Transverse colon (tissue), 4 donors: ENCODE data around the gene TERC.

Experiments
- POLR2A ChIP-seq: fragments of 450-650 bp; IDR thresholded peaks from one replicate; pipeline ENCODE4 v1.6.1; 2016; ENCODE audit warnings: antibody characterized with exemption, mild to moderate bottlenecking, moderate library complexity
- POLR2AphosphoS5 ChIP-seq, 3 donors: sonication (generic); formaldehyde crosslinking; IDR thresholded peaks; one replicate each; pipeline ENCODE4 v1.6.1; 2016; ENCODE audit warnings: antibody characterized with exemption in 3 of 3
- TF ChIP-seq, protein P1 (sequence below), 5 experiments: fragments of 200-600 bp in 3 of 5; fragments of 450-650 bp in 2 of 5; sonication (generic) in 3 of 5; IDR thresholded peaks; 1 replicate in 2 of 5; 2 replicates in 3 of 5; pipeline ENCODE4 v1.5.1; 2016 to 2017; ENCODE audit warnings: antibody characterized with exemption in 5 of 5, inconsistent platforms in 3 of 5, mild to moderate bottlenecking in 2 of 5, moderate library complexity in 1 of 5

DNA sequence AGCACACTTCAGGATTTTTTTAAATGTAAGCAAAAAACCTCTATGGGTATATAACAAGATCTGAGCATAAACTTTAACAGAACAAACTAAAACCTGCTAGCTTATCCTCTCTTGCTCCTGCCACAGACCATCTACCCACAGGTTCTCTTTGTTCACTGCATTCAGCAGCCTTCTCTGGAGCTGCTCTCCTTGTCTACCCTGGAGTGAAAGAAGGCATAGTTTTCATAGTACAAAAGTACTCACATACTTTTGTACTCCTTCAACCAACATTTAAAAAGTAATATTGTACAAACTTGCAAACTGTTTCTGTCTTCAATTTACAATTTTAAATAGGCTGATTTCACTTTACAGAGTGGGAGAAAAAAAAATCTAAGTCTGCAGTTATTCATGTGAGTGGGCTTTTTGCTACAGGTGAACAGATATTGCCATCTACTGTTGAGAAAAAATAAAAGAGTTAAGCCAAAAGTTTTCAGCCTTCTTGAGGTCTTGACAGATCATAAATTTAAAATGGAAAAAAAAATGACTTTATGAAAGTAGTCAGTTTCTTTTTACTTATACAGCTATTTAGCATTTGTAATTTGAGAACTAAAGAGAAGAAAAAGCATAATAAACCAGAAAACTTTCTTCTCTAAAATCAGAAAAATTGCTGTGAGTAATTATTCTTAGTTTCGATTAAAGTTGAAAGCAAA lies 20.4 kb downstream of the TERC start:
- TF ChIP-seq, protein P1, sequence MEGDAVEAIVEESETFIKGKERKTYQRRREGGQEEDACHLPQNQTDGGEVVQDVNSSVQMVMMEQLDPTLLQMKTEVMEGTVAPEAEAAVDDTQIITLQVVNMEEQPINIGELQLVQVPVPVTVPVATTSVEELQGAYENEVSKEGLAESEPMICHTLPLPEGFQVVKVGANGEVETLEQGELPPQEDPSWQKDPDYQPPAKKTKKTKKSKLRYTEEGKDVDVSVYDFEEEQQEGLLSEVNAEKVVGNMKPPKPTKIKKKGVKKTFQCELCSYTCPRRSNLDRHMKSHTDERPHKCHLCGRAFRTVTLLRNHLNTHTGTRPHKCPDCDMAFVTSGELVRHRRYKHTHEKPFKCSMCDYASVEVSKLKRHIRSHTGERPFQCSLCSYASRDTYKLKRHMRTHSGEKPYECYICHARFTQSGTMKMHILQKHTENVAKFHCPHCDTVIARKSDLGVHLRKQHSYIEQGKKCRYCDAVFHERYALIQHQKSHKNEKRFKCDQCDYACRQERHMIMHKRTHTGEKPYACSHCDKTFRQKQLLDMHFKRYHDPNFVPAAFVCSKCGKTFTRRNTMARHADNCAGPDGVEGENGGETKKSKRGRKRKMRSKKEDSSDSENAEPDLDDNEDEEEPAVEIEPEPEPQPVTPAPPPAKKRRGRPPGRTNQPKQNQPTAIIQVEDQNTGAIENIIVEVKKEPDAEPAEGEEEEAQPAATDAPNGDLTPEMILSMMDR (IDR thresholded peaks at IDR 0.05) = peak in 2 of 5 experiments; percentile 12 to 25
- TF ChIP-seq POLR2A = no peak
- no peak for TF ChIP-seq POLR2AphosphoS5 (IDR thresholded peaks at IDR 0.05)
